HepG2 (cell line): ENCODE measurements around the gene EMC1. TPM values are rescaled to one million over a fixed set of nuclear protein-coding genes. Genes with fewer than 3 reads are reported as not detected.

ENCODE experiments used
- ATAD3A ChIP-seq: sonication (generic); formaldehyde crosslinking; IDR thresholded peaks from 2 replicates; pipeline ENCODE4 v1.4.0; 2020; ENCODE audit warnings: missing genetic modification reagents
- ATF1 ChIP-seq: IDR thresholded peaks from 2 replicates; pipeline ENCODE4 v1.6.1; 2016; ENCODE audit warnings: mild to moderate bottlenecking, control low read depth
- GATAD1 ChIP-seq: IDR thresholded peaks from 2 replicates; pipeline ENCODE4 v1.6.1; 2016; ENCODE audit warnings: missing genetic modification reagents, missing compliant biosample characterization
- HHEX ChIP-seq: IDR thresholded peaks from 2 replicates; pipeline ENCODE4 v1.6.1; 2016; ENCODE audit warnings: control low read depth
- HMG20B ChIP-seq: conservative IDR thresholded peaks from 2 replicates; pipeline ENCODE4 v1.6.1; 2016; ENCODE audit warnings: missing genetic modification reagents, missing compliant biosample characterization
- PCBP1 ChIP-seq: fragments of 200-400 bp; formaldehyde crosslinking; IDR thresholded peaks from 2 replicates; pipeline ENCODE4 v1.6.1; 2017; ENCODE audit warnings: mild to moderate bottlenecking, low read depth, low read length, borderline replicate concordance
- PRMT3 ChIP-seq: sonication (generic); formaldehyde crosslinking; IDR thresholded peaks from 2 replicates; pipeline ENCODE4 v1.8.1; 2022; ENCODE audit warnings: low read depth, mild to moderate bottlenecking, moderate library complexity, missing genetic modification reagents, borderline replicate concordance
- SP2 ChIP-seq: sonication (generic); formaldehyde crosslinking; IDR thresholded peaks from 2 replicates; pipeline ENCODE4 v1.5.1; 2020; ENCODE audit warnings: mild to moderate bottlenecking, missing genetic modification reagents
- TARDBP ChIP-seq: sonication (generic); formaldehyde crosslinking; IDR thresholded peaks from 2 replicates; pipeline ENCODE4 v1.8.0; 2022; ENCODE audit warnings: mild to moderate bottlenecking, missing genetic modification reagents
- TCF7 ChIP-seq: sonication (generic); IDR thresholded peaks from 2 replicates; pipeline ENCODE4 v1.6.1; 2016; ENCODE audit warnings: antibody characterized with exemption, low read depth
- ZBTB1 ChIP-seq: sonication (generic); formaldehyde crosslinking; IDR thresholded peaks from 2 replicates; pipeline ENCODE4 v1.4.0; 2020; ENCODE audit warnings: missing genetic modification reagents, borderline replicate concordance
- ZBTB7A ChIP-seq: sonication (generic); formaldehyde crosslinking; IDR thresholded peaks from 2 replicates; pipeline ENCODE4 v1.8.0; 2022; ENCODE audit warnings: mild to moderate bottlenecking, missing genetic modification reagents
- ZFP36L1 ChIP-seq: sonication (generic); formaldehyde crosslinking; IDR thresholded peaks from 2 replicates; pipeline ENCODE4 v1.8.0; 2022; ENCODE audit warnings: mild to moderate bottlenecking, missing genetic modification reagents, moderate library complexity
- ZFP82 ChIP-seq: sonication (generic); formaldehyde crosslinking; IDR thresholded peaks from 2 replicates; pipeline ENCODE4 v1.5.1; 2020; ENCODE audit warnings: mild to moderate bottlenecking, missing genetic modification reagents, borderline replicate concordance
- ZNF180 ChIP-seq: sonication (generic); formaldehyde crosslinking; IDR thresholded peaks from 2 replicates; pipeline ENCODE4 v1.4.0; 2020; ENCODE audit warnings: low read depth, missing genetic modification reagents, borderline replicate concordance
- ZNF44 ChIP-seq: sonication (generic); formaldehyde crosslinking; IDR thresholded peaks from 2 replicates; pipeline ENCODE4 v1.5.1; 2020; ENCODE audit warnings: mild to moderate bottlenecking, missing genetic modification reagents
- ZNF468 ChIP-seq: sonication (generic); formaldehyde crosslinking; IDR thresholded peaks from 2 replicates; pipeline ENCODE4 v1.8.0; 2022; ENCODE audit warnings: mild to moderate bottlenecking, moderate library complexity, missing genetic modification reagents
- ZNF503 ChIP-seq: sonication (generic); formaldehyde crosslinking; IDR thresholded peaks from 2 replicates; pipeline ENCODE4 v1.4.0; 2020; ENCODE audit warnings: missing genetic modification reagents
- ZNF512 ChIP-seq: sonication (generic); formaldehyde crosslinking; IDR thresholded peaks from 2 replicates; pipeline ENCODE4 v1.4.0; 2020; ENCODE audit warnings: mild to moderate bottlenecking, missing genetic modification reagents
- ZSCAN25 ChIP-seq: sonication (generic); formaldehyde crosslinking; IDR thresholded peaks from 2 replicates; pipeline ENCODE4 v1.8.0; 2022; ENCODE audit warnings: mild to moderate bottlenecking, missing genetic modification reagents
- ZSCAN31 ChIP-seq: sonication (generic); formaldehyde crosslinking; IDR thresholded peaks from 2 replicates; pipeline ENCODE4 v1.5.0; 2020; ENCODE audit warnings: low read depth, mild to moderate bottlenecking, missing genetic modification reagents
- polyA plus RNA-seq, 8 experiments: library from polyadenylated mRNA; depleted of rRNA in 3 of 8; stranded (reverse) in 7 of 8; unstranded in 1 of 8; fragments of >200 nt; fragmentation: Illumina TruSeq in 4 of 8; extraction: Trizol in 4 of 8; gene quantifications; 2 replicates each; pipeline versions ENCODE4 v1.2.1 to v1.2.3, GENCODE V29; 2011 to 2016; ENCODE audit warnings: low read depth in 4 of 8, missing spikeins in 1 of 8, mixed read lengths in 1 of 8; ENCODE audit not compliant: insufficient read depth in 1 of 8
- total RNA-seq, 5 experiments: library from RNA; depleted of rRNA; stranded (reverse); fragments of >200 nt; fragmentation: Illumina TruSeq; extraction: Trizol; gene quantifications; 2 replicates each; pipeline ENCODE4 v1.2.3, GENCODE V29; 2016; ENCODE audit warnings: low read depth in 1 of 5
- TF ChIP-seq, protein P1 (sequence below): sonication (generic); formaldehyde crosslinking; conservative IDR thresholded peaks from 2 replicates; pipeline ENCODE4 v1.8.0; 2022; ENCODE audit warnings: missing genetic modification reagents
- TF ChIP-seq, protein P2 (sequence below): sonication (generic); formaldehyde crosslinking; IDR thresholded peaks from 2 replicates; pipeline ENCODE4 v1.5.1; 2020; ENCODE audit warnings: missing genetic modification reagents, mild to moderate bottlenecking, borderline replicate concordance

The EMC1 gene
- total and polyA plus RNA-seq, 2 of the 13 experiments (the other 11 are each of a cell fraction or from before 2014, with no cell fraction given), result 38.0 to 61.3 TPM

DNA sequence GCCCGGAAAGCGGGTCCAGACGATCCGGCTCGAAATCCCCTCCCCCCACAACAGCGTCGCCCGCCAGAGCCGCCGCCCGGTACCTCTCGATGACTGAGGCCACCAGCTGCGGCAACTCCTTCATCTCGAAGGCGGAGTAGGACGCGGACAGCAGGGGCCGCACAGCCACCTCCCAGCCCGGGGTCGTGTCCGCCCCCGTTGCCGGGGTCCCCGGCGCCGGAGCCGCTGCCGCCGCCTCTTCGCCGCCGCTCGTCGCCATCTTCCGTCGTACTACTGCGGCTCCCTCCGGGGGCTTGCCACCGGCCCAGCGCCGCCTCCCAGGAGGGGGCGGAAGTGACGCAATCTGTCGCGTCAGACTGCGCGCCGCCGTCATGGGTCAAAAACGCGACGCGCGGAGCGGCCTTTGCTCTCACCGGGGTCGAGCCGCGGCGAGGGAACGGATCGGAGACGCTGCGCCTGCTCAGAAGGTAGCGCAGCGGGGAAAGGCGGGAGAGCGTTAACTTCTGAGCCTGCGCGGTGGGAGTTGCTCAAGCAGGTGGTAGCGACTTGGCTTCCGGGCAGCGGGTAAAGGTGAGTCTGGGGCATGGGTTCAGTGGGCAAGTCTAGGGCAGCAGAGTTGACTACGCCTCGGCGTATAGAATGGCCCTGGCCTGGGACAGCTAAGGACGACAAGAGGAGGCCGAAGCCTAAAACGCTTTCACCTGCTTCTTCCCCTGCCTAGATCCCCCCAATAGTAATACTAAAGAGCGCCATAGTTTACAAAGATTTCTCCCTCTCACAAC is 41.1 kb downstream of the EMC1 start, which contains the start of gene UBR4 (continued):
- TF ChIP-seq ZNF503 (CRISPR knock-in tag), result peak; percentile 76
- no peak for TF ChIP-seq HHEX (CRISPR knock-in tag)
- TF ChIP-seq HMG20B, result 0 out of 2 replicates have a peak, but pooled peaks have one; percentile 36
- TF ChIP-seq ZSCAN31 (CRISPR knock-in tag), result peak; percentile 98
- TF ChIP-seq, protein P1, sequence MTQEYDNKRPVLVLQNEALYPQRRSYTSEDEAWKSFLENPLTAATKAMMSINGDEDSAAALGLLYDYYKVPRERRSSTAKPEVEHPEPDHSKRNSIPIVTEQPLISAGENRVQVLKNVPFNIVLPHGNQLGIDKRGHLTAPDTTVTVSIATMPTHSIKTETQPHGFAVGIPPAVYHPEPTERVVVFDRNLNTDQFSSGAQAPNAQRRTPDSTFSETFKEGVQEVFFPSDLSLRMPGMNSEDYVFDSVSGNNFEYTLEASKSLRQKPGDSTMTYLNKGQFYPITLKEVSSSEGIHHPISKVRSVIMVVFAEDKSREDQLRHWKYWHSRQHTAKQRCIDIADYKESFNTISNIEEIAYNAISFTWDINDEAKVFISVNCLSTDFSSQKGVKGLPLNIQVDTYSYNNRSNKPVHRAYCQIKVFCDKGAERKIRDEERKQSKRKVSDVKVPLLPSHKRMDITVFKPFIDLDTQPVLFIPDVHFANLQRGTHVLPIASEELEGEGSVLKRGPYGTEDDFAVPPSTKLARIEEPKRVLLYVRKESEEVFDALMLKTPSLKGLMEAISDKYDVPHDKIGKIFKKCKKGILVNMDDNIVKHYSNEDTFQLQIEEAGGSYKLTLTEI (CRISPR knock-in tag), result no peak
- TF ChIP-seq ZBTB7A, result peak; percentile 86
- peak; percentile 75; the same call in 1 of the 2 replicates for TF ChIP-seq TARDBP (CRISPR knock-in tag)
- TF ChIP-seq ZFP82 (CRISPR knock-in tag), result 0 out of 2 replicates have a peak, but pooled peaks have one; percentile 8
- TF ChIP-seq ZNF44 (CRISPR knock-in tag), result peak; percentile 44; the same call in 1 of the 2 replicates
- TF ChIP-seq ZSCAN25 (CRISPR knock-in tag), result peak; percentile 59; the same call in 1 of the 2 replicates
- peak; percentile 89; the same call in 1 of the 2 replicates for TF ChIP-seq ZNF180
- peak; percentile 97 for TF ChIP-seq GATAD1 (CRISPR knock-in tag)
- TF ChIP-seq TCF7, result no peak
- TF ChIP-seq, protein P2, sequence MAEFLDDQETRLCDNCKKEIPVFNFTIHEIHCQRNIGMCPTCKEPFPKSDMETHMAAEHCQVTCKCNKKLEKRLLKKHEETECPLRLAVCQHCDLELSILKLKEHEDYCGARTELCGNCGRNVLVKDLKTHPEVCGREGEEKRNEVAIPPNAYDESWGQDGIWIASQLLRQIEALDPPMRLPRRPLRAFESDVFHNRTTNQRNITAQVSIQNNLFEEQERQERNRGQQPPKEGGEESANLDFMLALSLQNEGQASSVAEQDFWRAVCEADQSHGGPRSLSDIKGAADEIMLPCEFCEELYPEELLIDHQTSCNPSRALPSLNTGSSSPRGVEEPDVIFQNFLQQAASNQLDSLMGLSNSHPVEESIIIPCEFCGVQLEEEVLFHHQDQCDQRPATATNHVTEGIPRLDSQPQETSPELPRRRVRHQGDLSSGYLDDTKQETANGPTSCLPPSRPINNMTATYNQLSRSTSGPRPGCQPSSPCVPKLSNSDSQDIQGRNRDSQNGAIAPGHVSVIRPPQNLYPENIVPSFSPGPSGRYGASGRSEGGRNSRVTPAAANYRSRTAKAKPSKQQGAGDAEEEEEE, result peak; percentile 56; the same call in 1 of the 2 replicates
- no peak; the same call in 1 of the 2 replicates for TF ChIP-seq PRMT3
- TF ChIP-seq ZBTB1, result no peak
- peak; percentile 61; the same call in 1 of the 2 replicates for TF ChIP-seq SP2 (CRISPR knock-in tag)
- no peak for TF ChIP-seq ZNF468 (CRISPR knock-in tag)
- TF ChIP-seq ZFP36L1, result peak; percentile 96
- no peak for TF ChIP-seq ZNF512 (CRISPR knock-in tag)
- TF ChIP-seq ATAD3A (CRISPR knock-in tag), result no peak
- no peak for TF ChIP-seq PCBP1
- peak; percentile 98 for TF ChIP-seq ATF1
